Measurements from ENCODE around the gene SLC8A3. TPM values are rescaled to one million over a fixed set of nuclear protein-coding genes. Genes with fewer than 3 reads are reported as not detected.

Gene SLC8A3
- total RNA-seq, 1 donor from 2014 or later = 0.05 TPM

DNA sequence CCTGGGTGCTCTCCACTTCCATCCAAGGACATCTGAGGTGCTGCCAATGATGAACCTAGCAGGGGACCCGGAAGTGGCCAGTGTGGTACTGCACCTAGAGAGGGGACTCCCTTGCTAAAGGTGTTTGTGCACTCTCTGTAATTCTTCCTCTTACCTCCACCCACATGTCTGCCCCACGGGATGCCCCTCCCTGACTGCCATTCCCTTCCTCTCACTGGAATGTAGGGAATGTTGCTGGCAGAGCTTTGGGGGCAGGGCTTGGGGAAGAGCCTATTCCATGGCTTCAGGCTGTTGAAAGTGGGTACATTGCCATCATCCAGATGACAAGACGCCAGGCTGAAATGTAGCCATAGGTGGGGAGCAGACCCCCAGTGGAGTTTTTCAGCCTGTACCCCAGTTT, 156.3 kb downstream of the SLC8A3 start:
- intact Hi-C loops (cut with micrococcal nuclease) = no loop called here
- Histone ChIP-seq H3K27me3 (ENCODE audit: low read depth) (peaks cover 65% of the 10 kb centered on the region), H3K27ac (replicated peaks) (no peak overlapping the region), H3K4me1 (no peaks in the 10 kb centered on the region), H3K4me3 (no peak overlapping the region), H3K9me3 (replicated peaks) (no peaks in the 10 kb centered on the region), H3K36me3 (no peaks in the 10 kb centered on the region)
- no peak for DNase-seq
- TF ChIP-seq, protein P1, sequence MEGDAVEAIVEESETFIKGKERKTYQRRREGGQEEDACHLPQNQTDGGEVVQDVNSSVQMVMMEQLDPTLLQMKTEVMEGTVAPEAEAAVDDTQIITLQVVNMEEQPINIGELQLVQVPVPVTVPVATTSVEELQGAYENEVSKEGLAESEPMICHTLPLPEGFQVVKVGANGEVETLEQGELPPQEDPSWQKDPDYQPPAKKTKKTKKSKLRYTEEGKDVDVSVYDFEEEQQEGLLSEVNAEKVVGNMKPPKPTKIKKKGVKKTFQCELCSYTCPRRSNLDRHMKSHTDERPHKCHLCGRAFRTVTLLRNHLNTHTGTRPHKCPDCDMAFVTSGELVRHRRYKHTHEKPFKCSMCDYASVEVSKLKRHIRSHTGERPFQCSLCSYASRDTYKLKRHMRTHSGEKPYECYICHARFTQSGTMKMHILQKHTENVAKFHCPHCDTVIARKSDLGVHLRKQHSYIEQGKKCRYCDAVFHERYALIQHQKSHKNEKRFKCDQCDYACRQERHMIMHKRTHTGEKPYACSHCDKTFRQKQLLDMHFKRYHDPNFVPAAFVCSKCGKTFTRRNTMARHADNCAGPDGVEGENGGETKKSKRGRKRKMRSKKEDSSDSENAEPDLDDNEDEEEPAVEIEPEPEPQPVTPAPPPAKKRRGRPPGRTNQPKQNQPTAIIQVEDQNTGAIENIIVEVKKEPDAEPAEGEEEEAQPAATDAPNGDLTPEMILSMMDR (IDR thresholded peaks at IDR 0.05; ENCODE audit: borderline replicate concordance) = no peak

DNA sequence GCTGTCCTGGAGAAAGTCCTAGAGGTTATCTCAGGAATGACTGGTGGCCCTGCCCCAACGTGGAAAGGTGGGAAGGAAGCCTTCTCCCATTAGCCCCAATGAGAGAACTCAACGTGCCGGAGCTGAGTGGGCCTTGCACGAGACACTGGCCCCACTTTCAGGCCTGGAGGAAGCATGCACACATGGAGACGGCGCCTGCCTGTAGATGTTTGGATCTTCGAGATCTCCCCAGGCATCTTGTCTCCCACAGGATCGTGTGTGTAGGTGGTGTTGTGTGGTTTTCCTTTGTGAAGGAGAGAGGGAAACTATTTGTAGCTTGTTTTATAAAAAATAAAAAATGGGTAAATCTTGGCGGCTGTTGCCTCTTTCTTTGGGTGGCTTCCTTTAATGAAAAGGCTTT, 156.7 kb downstream of the SLC8A3 start:
- no peak for DNase-seq
- Histone ChIP-seq H3K36me3 (no peaks in the 10 kb centered on the region), H3K9me3 (replicated peaks) (no peaks in the 10 kb centered on the region), H3K27me3 (ENCODE audit: low read depth) (peaks cover 61% of the 10 kb centered on the region), H3K4me3 (no peak overlapping the region), H3K27ac (replicated peaks) (no peak overlapping the region), H3K4me1 (no peaks in the 10 kb centered on the region)
- TF ChIP-seq, protein P1 (IDR thresholded peaks at IDR 0.05; ENCODE audit: borderline replicate concordance) = no peak
- intact Hi-C loops (cut with micrococcal nuclease) = no loop called here

DNA sequence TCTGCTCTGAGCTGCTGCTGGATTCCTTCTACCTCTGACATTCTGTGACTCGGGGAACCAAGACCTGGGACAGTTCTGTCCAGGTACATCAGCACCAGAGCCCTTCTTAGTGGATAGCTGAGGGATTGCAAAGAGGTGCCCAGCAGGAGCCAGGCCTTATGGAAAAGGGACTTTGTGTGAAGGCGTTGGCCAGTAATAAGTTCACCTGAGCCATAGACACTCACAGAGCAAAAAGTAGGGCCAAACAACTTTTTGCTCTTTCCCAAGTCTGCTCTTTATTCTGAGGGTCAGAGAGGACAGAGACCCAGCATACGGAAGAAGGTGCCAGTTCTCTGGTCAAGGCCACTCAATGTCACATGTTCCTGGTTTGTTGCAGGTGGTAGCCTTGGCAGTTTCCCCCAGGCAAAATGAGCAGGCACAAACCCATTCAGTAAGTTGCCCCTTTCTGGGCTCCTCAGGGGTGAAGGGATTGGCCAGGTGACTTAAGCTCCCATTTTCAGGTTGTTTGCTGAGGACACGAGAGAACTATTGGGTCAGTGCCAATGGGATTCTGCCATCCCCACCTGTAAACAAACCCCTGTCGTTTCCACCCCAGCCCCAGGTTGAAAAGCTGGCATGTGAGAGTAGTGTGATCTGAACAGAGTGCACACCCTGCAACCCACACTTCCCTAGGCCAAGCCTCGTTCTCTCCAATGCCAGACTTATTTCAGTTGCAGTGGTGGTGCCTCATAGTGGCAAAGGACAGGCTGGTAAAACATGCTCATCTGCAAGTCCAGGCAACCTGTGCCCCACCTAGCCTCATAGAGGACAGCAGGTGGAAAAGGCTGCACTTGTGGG, 159.2 kb downstream of the SLC8A3 start:
- H3K27ac ChIP-seq (replicated peaks) = no peak overlapping the region
- TF ChIP-seq, protein P1 (IDR thresholded peaks at IDR 0.05; ENCODE audit: borderline replicate concordance) = no peak
- H3K36me3 ChIP-seq = no peaks in the 10 kb centered on the region
- peaks cover 48% of the 10 kb centered on the region for H3K27me3 ChIP-seq (ENCODE audit: low read depth)
- DNase-seq = no peak
- H3K4me1 ChIP-seq = no peaks in the 10 kb centered on the region
- no peaks in the 10 kb centered on the region for H3K9me3 ChIP-seq (replicated peaks)
- no peak overlapping the region for H3K4me3 ChIP-seq
- intact Hi-C loops (cut with micrococcal nuclease) = no loop called here

GRCh38 chr14:70027785-70028428, 160.8 kb downstream of the SLC8A3 start:
- Histone ChIP-seq H3K36me3 (no peaks in the 10 kb centered on the region), H3K4me1 (no peaks in the 10 kb centered on the region), H3K9me3 (replicated peaks) (no peaks in the 10 kb centered on the region), H3K27me3 (ENCODE audit: low read depth) (peaks cover 46% of the 10 kb centered on the region), H3K4me3 (no peak overlapping the region), H3K27ac (replicated peaks) (no peak overlapping the region)
- DNase-seq = peak; percentile 63
- intact Hi-C loops (cut with micrococcal nuclease) = loop anchor here (2.0 kb wide), 1 partner anchor 209 kb away; no protein-coding TSS in a partner anchor
- TF ChIP-seq, protein P1 (IDR thresholded peaks at IDR 0.05; ENCODE audit: borderline replicate concordance) = peak; percentile 91

DNA sequence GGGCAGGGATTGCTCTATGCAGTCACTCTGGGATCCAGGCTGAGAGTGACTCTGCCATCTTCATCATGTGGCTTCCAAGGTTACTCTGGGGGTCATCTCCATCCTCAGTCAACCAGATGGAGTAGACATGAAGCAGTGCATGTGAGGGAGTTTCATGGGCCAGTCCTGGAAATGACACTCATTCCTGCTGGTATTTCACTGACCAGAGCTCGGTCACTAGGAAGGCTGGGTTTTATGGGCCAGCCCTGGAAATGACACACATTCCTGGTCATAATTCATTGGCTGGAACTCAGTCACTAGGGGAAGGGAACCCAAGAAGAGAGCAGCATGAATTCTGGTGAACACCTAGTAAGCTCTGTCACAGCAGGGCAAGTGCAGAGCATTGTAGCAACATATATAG, 164.9 kb downstream of the SLC8A3 start:
- no peak for DNase-seq
- H3K27me3 ChIP-seq (ENCODE audit: low read depth) = peaks cover 20% of the 10 kb centered on the region
- no peaks in the 10 kb centered on the region for H3K9me3 ChIP-seq (replicated peaks)
- intact Hi-C loops (cut with micrococcal nuclease) = no loop called here
- no peaks in the 10 kb centered on the region for H3K36me3 ChIP-seq
- no peaks in the 10 kb centered on the region for H3K4me1 ChIP-seq
- H3K4me3 ChIP-seq = no peak overlapping the region
- H3K27ac ChIP-seq (replicated peaks) = no peak overlapping the region
- TF ChIP-seq, protein P1 (IDR thresholded peaks at IDR 0.05; ENCODE audit: borderline replicate concordance) = no peak
